Naive thymus-derived CD4-positive, alpha-beta T cell (primary cell): Measurements from ENCODE around the gene ATP9B. TPM values are rescaled to one million over a fixed set of nuclear protein-coding genes. Genes with fewer than 3 reads are reported as not detected.

Source experiments
- ATAC-seq: fragments of 150-1000 bp; cut with Tn5 transposase; 2 replicates; pipeline ENCODE4 v1.10.0; 2021; ENCODE audit warnings: mild to moderate bottlenecking, moderate library complexity
- CTCF ChIA-PET: fragments of 350-600 bp; sonication (Branson Sonifier 250); formaldehyde crosslinking; loops from one replicate; lab custom pipeline; 2021; ENCODE audit warnings: antibody characterized with exemption; lab: Charles Lee
- POLR2A ChIA-PET: fragments of 350-600 bp; sonication (Branson Sonifier 250); formaldehyde crosslinking; loops from one replicate; lab custom pipeline; 2021; ENCODE audit warnings: antibody characterized with exemption, inconsistent platforms; lab: Charles Lee
- DNase-seq, 9 donors: peaks; one replicate each; pipeline versions ENCODE4 v3.0.0 to v3.0.0-alpha.2; 2020 to 2022; ENCODE audit warnings: mixed read lengths in 1 of 9
- H3K27ac ChIP-seq: one replicate; pipeline ENCODE4 v1.7.0; 2013; ENCODE audit warnings: mild to moderate bottlenecking, low read depth, low read length, moderate library complexity
- H3K27me3 ChIP-seq, 2 donors: one replicate each; pipeline ENCODE4 v1.7.0; 2013; ENCODE audit warnings: low read length in 2 of 2, mild to moderate bottlenecking in 2 of 2, moderate library complexity in 2 of 2; ENCODE audit not compliant: control insufficient read depth in 2 of 2, insufficient read depth in 2 of 2
- H3K36me3 ChIP-seq, 3 experiments: 1 replicate in 2 of 3; 2 replicates in 1 of 3; pipeline ENCODE4 v1.7.0; 2013; ENCODE audit warnings: low read length in 3 of 3, mild to moderate bottlenecking in 3 of 3, moderate library complexity in 1 of 3; ENCODE audit not compliant: insufficient read depth in 3 of 3, control insufficient read depth in 2 of 3
- H3K4me1 ChIP-seq, 2 donors: one replicate each; pipeline ENCODE4 v1.7.0; 2013; ENCODE audit warnings: low read length in 2 of 2, mild to moderate bottlenecking in 2 of 2, moderate library complexity in 1 of 2; ENCODE audit not compliant: control insufficient read depth in 2 of 2, insufficient read depth in 2 of 2
- H3K4me3 ChIP-seq: 2 replicates; pipeline ENCODE4 v1.7.0; 2013; ENCODE audit warnings: mild to moderate bottlenecking, low read length
- H3K9me3 ChIP-seq, 3 experiments: 1 replicate in 2 of 3; 2 replicates in 1 of 3; pipeline ENCODE4 v1.7.0; 2013; ENCODE audit warnings: low read length in 3 of 3; ENCODE audit not compliant: control insufficient read depth in 2 of 3
- H3K27ac Mint-ChIP-seq, 9 donors: one replicate each; pipeline ENCODE4 v1.8.0; 2020 to 2022; ENCODE audit warnings: mixed read lengths in 9 of 9, mild to moderate bottlenecking in 8 of 9, moderate library complexity in 5 of 9, inconsistent platforms in 2 of 9
- H3K27me3 Mint-ChIP-seq, 5 donors: one replicate each; pipeline ENCODE4 v1.8.0; 2021 to 2022; ENCODE audit warnings: mixed read lengths in 5 of 5, mild to moderate bottlenecking in 1 of 5
- H3K36me3 Mint-ChIP-seq, 5 donors: one replicate each; pipeline ENCODE4 v1.8.0; 2020 to 2022; ENCODE audit warnings: mixed read lengths in 5 of 5, mild to moderate bottlenecking in 3 of 5, inconsistent platforms in 1 of 5
- H3K4me1 Mint-ChIP-seq, 7 donors: one replicate each; pipeline ENCODE4 v1.8.0; 2020 to 2022; ENCODE audit warnings: mixed read lengths in 7 of 7, mild to moderate bottlenecking in 3 of 7, inconsistent platforms in 1 of 7
- H3K4me3 Mint-ChIP-seq, 10 donors: one replicate each; pipeline ENCODE4 v1.8.0; 2020 to 2022; ENCODE audit warnings: mild to moderate bottlenecking in 10 of 10, mixed read lengths in 10 of 10, moderate library complexity in 6 of 10, inconsistent platforms in 2 of 10
- H3K9me3 Mint-ChIP-seq, 11 donors: one replicate each; pipeline ENCODE4 v1.8.0; 2020 to 2022; ENCODE audit warnings: mixed read lengths in 11 of 11, mild to moderate bottlenecking in 4 of 11, inconsistent platforms in 1 of 11, moderate library complexity in 1 of 11
- intact Hi-C, 2 donors: fragments of 100-400 bp; cut with micrococcal nuclease; formaldehyde crosslinking; loops; one replicate each; pipeline ENCODE4 v1.15.1; 2023
- polyA plus RNA-seq, 2 donors: library from polyadenylated mRNA; unstranded; fragments of 300-500 nt; fragmentation: Illumina TruSeq; gene quantifications; one replicate each; pipeline ENCODE4 v1.2.3, GENCODE V29; 2021
- total RNA-seq, 6 experiments: library from RNA in 5 of 6; stranded (reverse) in 5 of 6; gene quantifications; 1 replicate in 5 of 6; 2 replicates in 1 of 6; pipeline ENCODE4 v1.2.3 and lab custom pipeline; 2021 to 2026

ATP9B gene
- total and polyA plus RNA-seq, 7 experiments from 2014 or later = 21.3 to 90.5 (median 79.4) TPM

DNA sequence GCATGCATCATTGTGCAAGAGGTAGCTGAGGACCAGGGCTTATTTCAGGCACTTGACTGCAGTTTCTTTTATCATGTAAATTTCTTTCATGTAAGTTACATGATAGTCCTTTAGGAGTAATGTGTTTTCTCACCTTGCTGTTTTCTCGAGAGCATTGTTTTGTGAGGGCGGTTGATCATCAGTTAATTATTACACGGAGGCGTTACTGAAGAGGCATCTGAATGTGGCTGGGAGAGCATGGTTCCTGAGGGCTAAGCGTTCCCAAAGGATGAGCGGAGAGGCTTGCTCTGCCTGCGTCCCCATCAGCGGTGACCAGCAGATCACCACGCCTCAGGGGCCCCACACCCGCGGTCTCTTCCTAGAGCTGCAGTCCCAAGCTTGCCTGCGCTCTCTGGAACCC lies 170.4 kb downstream of the ATP9B start:
- no peak overlapping the region for H3K27ac ChIP-seq
- ChIA-PET POLR2A (no interaction called here), CTCF (no interaction called here)
- no peak overlapping the region for H3K4me3 Mint-ChIP-seq
- H3K9me3 Mint-ChIP-seq = peaks cover 0 to 2% (median 0%) of the 10 kb centered on the region in 11 donors
- H3K9me3 ChIP-seq = no peaks in the 10 kb centered on the region
- no peak overlapping the region for H3K27ac Mint-ChIP-seq
- H3K4me1 Mint-ChIP-seq = peaks cover 0 to 29% (median 9%) of the 10 kb centered on the region in 7 donors
- no peak overlapping the region for H3K4me3 ChIP-seq
- intact Hi-C loops = no loop called here
- no peaks in the 10 kb centered on the region for H3K27me3 Mint-ChIP-seq
- H3K36me3 Mint-ChIP-seq = peaks cover 0 to 11% (median 4%) of the 10 kb centered on the region in 5 donors
- no peaks in the 10 kb centered on the region for H3K27me3 ChIP-seq
- no peaks in the 10 kb centered on the region for H3K4me1 ChIP-seq
- no peak for ATAC-seq
- peaks cover 0 to 15% (median 0%) of the 10 kb centered on the region in 3 experiments for H3K36me3 ChIP-seq
- DNase-seq = no peak

- Histone ChIP-seq H3K4me1 (no peaks in the 10 kb centered on the region), H3K27me3 (no peaks in the 10 kb centered on the region), H3K9me3 (no peaks in the 10 kb centered on the region), H3K4me3 (no peak overlapping the region), H3K27ac (no peak overlapping the region), H3K36me3 (peaks cover 0 to 15% (median 0%) of the 10 kb centered on the region in 3 experiments)
- Mint-ChIP-seq H3K4me1 (peaks cover 4 to 27% (median 14%) of the 10 kb centered on the region in 7 donors), H3K36me3 (peaks cover 0 to 11% (median 4%) of the 10 kb centered on the region in 5 donors), H3K4me3 (no peak overlapping the region), H3K27me3 (no peaks in the 10 kb centered on the region), H3K9me3 (peaks cover 0 to 2% (median 0%) of the 10 kb centered on the region in 11 donors), H3K27ac (no peak overlapping the region)
- intact Hi-C loops = no loop called here
- ChIA-PET CTCF (interaction anchor here (0.7 kb wide), 1 partner anchor 79 kb away, joined by 4 read pairs; no protein-coding TSS in a partner anchor), POLR2A (no interaction called here)
- ATAC-seq (no peak), DNase-seq (no peak)
These were observed 172.6 kb downstream of the ATP9B start for GRCh38 chr18:79241755-79242154.

- Histone ChIP-seq H3K4me1 (no peaks in the 10 kb centered on the region), H3K9me3 (no peaks in the 10 kb centered on the region), H3K4me3 (no peak overlapping the region), H3K36me3 (peaks cover 0 to 15% (median 0%) of the 10 kb centered on the region in 3 experiments), H3K27me3 (no peaks in the 10 kb centered on the region), H3K27ac (no peak overlapping the region)
- Mint-ChIP-seq H3K36me3 (peaks cover 0 to 11% (median 4%) of the 10 kb centered on the region in 5 donors), H3K4me1 (peaks cover 5 to 28% (median 18%) of the 10 kb centered on the region in 7 donors), H3K27ac (no peak overlapping the region), H3K4me3 (no peak overlapping the region), H3K27me3 (no peaks in the 10 kb centered on the region), H3K9me3 (peaks cover 0 to 2% (median 0%) of the 10 kb centered on the region in 11 donors)
- POLR2A ChIA-PET = no interaction called here
- intact Hi-C loops = no loop called here
- no peak for ATAC-seq
- no peak for DNase-seq
- CTCF ChIA-PET = no interaction called here
These were observed 173.1 kb downstream of the ATP9B start for GRCh38 chr18:79242246-79242645.

GRCh38 chr18:79245517-79246001 lies 176.4 kb downstream of the ATP9B start:
- no peak for ATAC-seq
- H3K4me1 ChIP-seq = no peaks in the 10 kb centered on the region
- H3K36me3 ChIP-seq = no peaks in the 10 kb centered on the region
- intact Hi-C loops = loop anchor here (1.0 to 5.0 kb wide), 5 partner anchors 177 to 1345 kb away; partner anchors contain the start of gene ATP9B (in 2 of the 2)
- no peak overlapping the region for H3K27ac Mint-ChIP-seq
- no peak for DNase-seq
- peaks cover 5 to 33% (median 15%) of the 10 kb centered on the region in 7 donors for H3K4me1 Mint-ChIP-seq
- ChIA-PET POLR2A (no interaction called here), CTCF (no interaction called here)
- H3K4me3 Mint-ChIP-seq = no peak overlapping the region
- no peak overlapping the region for H3K4me3 ChIP-seq
- H3K9me3 Mint-ChIP-seq = no peaks in the 10 kb centered on the region
- H3K36me3 Mint-ChIP-seq = peaks cover 0 to 3% (median 0%) of the 10 kb centered on the region in 5 donors
- H3K9me3 ChIP-seq = no peaks in the 10 kb centered on the region
- H3K27me3 ChIP-seq = no peaks in the 10 kb centered on the region
- H3K27ac ChIP-seq = no peak overlapping the region
- no peaks in the 10 kb centered on the region for H3K27me3 Mint-ChIP-seq

GRCh38 chr18:79246309-79247108 lies 177.3 kb downstream of the ATP9B start:
- no peak overlapping the region for H3K27ac ChIP-seq
- intact Hi-C loops = loop anchor here (1.0 to 5.0 kb wide), 5 partner anchors 178 to 1346 kb away; partner anchors contain the start of gene ATP9B (in 2 of the 2)
- H3K4me1 Mint-ChIP-seq = peaks cover 5 to 37% (median 15%) of the 10 kb centered on the region in 7 donors
- H3K4me3 ChIP-seq = no peak overlapping the region
- ChIA-PET CTCF (no interaction called here), POLR2A (no interaction called here)
- H3K9me3 Mint-ChIP-seq = no peaks in the 10 kb centered on the region
- peak; percentile 27 to 77 (median 49) for DNase-seq
- peak; percentile 98 for ATAC-seq
- no peaks in the 10 kb centered on the region for H3K36me3 ChIP-seq
- no peaks in the 10 kb centered on the region for H3K4me1 ChIP-seq
- H3K27me3 Mint-ChIP-seq = no peaks in the 10 kb centered on the region
- H3K27ac Mint-ChIP-seq = peak overlapping the region in 1 of 9 donors; percentile 42
- H3K4me3 Mint-ChIP-seq = peak overlapping the region; percentile 25 to 73 (median 54)
- H3K9me3 ChIP-seq = no peaks in the 10 kb centered on the region
- H3K36me3 Mint-ChIP-seq = peaks cover 0 to 3% (median 0%) of the 10 kb centered on the region in 5 donors
- no peaks in the 10 kb centered on the region for H3K27me3 ChIP-seq

DNA sequence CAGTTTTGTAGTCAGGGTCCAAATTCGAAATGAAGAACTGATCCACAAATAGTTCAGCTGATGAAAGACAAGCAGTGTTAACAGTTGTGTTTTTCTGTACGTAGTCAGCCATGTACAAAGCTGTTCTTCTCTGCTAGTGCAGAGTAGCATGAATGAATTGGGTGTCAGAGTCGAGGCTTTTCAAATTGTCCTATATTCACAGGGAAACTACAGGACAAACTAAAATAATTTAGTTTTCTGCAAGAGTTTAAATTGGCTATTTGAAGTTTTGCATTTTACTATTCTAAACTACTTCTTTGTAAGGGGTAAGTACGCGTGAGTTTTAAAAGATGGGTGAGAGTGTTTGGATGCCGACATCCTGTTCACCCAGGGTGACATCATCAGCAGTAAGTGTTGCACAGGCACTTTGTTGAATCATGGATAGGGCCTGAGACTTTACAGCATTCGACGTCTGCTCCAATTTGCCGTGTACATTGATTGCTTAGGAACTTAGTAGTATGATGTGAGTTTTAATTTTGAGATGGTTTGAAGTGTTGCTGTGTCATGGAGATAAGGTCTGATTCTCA lies 179.4 kb downstream of the ATP9B start:
- Histone ChIP-seq H3K4me3 (no peak overlapping the region), H3K27ac (no peak overlapping the region), H3K9me3 (no peaks in the 10 kb centered on the region), H3K4me1 (no peaks in the 10 kb centered on the region), H3K27me3 (no peaks in the 10 kb centered on the region), H3K36me3 (no peaks in the 10 kb centered on the region)
- no peak overlapping the region for H3K27ac Mint-ChIP-seq
- POLR2A ChIA-PET = no interaction called here
- H3K9me3 Mint-ChIP-seq = peaks cover 0 to 2% (median 0%) of the 10 kb centered on the region in 11 donors
- ATAC-seq = no peak
- no peak overlapping the region for H3K4me3 Mint-ChIP-seq
- no peaks in the 10 kb centered on the region for H3K27me3 Mint-ChIP-seq
- H3K4me1 Mint-ChIP-seq = peaks cover 5 to 29% (median 15%) of the 10 kb centered on the region in 7 donors
- intact Hi-C loops = loop anchor here in 1 of 2 donors (5.0 kb wide), 2 partner anchors 181 to 1346 kb away; partner anchors contain the start of gene ATP9B
- peaks cover 0 to 11% (median 5%) of the 10 kb centered on the region in 5 donors for H3K36me3 Mint-ChIP-seq
- CTCF ChIA-PET = interaction anchor here (0.7 kb wide), 1 partner anchor 376 kb away, joined by 4 read pairs; no protein-coding TSS in a partner anchor
- no peak for DNase-seq
